GM19395 (cell line): ENCODE measurements around the gene LYST.
"Not testable (repeated sequence)": the region's sequence is repeated elsewhere in the genome, so short reads cannot be mapped to it uniquely, and the experiment has no call there.

ENCODE experiments used
- ATAC-seq: cut with Tn5 transposase; IDR thresholded peaks from one replicate; pipeline ENCODE4 v1.9.1; 2021; ENCODE audit warnings: mild to moderate bottlenecking, moderate library complexity; ENCODE audit not compliant: unreplicated experiment

The LYST gene, protein sequence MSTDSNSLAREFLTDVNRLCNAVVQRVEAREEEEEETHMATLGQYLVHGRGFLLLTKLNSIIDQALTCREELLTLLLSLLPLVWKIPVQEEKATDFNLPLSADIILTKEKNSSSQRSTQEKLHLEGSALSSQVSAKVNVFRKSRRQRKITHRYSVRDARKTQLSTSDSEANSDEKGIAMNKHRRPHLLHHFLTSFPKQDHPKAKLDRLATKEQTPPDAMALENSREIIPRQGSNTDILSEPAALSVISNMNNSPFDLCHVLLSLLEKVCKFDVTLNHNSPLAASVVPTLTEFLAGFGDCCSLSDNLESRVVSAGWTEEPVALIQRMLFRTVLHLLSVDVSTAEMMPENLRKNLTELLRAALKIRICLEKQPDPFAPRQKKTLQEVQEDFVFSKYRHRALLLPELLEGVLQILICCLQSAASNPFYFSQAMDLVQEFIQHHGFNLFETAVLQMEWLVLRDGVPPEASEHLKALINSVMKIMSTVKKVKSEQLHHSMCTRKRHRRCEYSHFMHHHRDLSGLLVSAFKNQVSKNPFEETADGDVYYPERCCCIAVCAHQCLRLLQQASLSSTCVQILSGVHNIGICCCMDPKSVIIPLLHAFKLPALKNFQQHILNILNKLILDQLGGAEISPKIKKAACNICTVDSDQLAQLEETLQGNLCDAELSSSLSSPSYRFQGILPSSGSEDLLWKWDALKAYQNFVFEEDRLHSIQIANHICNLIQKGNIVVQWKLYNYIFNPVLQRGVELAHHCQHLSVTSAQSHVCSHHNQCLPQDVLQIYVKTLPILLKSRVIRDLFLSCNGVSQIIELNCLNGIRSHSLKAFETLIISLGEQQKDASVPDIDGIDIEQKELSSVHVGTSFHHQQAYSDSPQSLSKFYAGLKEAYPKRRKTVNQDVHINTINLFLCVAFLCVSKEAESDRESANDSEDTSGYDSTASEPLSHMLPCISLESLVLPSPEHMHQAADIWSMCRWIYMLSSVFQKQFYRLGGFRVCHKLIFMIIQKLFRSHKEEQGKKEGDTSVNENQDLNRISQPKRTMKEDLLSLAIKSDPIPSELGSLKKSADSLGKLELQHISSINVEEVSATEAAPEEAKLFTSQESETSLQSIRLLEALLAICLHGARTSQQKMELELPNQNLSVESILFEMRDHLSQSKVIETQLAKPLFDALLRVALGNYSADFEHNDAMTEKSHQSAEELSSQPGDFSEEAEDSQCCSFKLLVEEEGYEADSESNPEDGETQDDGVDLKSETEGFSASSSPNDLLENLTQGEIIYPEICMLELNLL (N-terminal part only)

DNA sequence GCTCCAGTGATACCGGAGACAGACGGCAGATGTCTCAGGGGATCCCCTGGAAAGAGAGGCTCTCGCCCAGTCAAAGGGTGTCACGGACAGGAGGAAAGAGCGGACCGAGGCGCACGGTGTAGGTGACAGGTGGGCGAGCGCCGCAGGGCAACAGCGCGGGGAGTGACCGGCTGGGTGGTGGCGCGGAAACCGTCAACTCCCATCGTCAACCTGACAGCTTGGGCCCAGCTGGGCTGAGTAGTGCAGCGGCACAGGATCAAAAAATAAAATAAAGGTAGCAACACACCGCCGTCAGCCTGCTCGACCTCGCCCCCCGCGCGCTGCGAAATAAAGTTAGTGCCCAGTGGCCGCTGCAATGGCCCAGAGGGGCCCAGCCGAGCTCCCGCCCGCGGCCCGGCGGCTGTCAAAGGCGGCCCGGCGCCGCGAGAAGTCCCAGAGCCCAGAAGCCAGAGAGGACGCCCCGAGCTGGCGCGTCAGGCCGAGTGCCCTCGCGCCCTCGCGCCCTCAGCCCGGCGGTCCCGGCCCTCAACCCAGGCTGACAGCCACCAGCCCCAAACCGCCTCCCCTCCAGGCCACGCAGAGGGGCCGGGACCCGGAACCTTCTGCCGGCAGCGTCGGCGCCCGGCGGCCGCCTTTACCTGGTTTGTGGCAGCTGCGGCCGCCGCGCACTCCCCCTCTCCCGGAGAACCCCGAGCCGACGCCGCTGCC lies at the start of gene LYST:
Gene LYST, minus strand, starts transcription at position 702 of the 708 bp plus-strand sequence. CDS start 36,489 bp downstream, outside the sequence.
- ATAC-seq: peak; percentile 49

DNA sequence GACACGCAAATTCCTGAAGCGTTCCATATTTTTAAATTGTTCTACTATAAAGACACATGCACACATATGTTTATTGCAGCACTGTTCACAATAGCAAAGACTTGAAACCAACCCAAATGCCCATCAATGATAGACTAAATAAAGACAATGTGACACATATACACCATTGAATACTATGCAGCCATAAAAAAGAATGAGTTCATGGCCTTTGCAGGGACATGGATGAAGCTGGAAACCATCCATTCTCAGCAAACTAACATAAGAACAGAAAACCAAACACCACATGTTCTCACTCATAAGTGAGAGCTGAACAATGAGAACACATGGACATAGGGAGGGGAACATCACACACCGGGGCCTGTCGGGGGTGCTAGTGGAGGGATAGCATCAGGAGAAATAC lies 48.8 kb upstream of the LYST start:
- not testable (repeated sequence) for ATAC-seq

DNA sequence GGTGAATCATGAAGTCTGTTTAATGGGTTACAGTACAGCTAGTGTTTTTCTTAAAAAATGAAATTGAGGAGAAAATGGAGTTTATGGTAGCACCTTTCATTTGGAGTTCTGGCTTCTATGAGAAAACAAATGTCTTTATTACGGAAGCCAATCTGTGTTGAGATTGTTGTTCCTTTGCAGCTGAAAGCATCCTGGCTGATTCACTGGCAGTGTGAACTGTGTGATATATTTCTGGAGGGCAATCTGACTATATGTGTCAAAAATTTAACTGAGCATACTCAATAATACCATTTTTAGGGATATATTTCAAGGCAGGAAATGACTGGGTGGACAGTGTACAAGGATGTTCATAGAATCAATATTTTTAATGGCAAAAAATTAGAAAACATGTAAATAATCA lies 46.6 kb upstream of the LYST start:
- ATAC-seq: no peak

DNA sequence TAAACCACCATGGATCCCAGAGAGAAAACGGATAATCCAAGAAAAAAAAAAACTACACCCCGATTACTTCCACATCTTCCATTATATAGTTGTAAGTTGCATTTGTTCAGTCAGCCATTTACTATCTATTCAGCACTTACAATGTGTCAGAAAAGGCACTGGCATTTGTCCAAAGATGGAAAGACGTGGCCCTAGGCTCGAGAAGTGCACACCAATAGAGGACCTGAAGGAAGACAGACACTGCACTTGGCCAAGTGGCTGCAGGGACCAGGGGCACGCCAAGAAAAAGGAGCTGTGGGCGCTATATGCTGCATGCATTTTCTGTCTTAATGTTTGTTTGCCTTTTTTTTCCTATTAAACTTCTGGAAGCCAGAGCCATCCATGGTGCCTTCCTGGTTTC lies 45.2 kb upstream of the LYST start:
- ATAC-seq: no peak

DNA sequence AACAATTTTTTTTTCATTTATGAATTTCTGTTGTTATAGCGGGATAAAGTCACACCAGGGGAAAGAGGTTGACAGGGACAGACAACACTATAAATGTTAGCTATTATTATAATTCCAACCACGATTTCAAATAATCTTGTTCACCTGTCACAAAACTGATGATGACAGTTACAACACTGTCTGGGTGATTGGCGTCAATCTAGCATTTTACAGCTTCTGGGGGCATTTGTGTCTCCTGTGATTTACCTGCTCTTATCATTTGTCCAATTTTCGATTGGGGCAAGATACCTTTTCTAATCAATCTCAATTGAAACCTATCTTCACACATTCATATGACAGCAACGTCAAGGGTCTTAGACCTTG lies 44.6 kb upstream of the LYST start:
- ATAC-seq: no peak

DNA sequence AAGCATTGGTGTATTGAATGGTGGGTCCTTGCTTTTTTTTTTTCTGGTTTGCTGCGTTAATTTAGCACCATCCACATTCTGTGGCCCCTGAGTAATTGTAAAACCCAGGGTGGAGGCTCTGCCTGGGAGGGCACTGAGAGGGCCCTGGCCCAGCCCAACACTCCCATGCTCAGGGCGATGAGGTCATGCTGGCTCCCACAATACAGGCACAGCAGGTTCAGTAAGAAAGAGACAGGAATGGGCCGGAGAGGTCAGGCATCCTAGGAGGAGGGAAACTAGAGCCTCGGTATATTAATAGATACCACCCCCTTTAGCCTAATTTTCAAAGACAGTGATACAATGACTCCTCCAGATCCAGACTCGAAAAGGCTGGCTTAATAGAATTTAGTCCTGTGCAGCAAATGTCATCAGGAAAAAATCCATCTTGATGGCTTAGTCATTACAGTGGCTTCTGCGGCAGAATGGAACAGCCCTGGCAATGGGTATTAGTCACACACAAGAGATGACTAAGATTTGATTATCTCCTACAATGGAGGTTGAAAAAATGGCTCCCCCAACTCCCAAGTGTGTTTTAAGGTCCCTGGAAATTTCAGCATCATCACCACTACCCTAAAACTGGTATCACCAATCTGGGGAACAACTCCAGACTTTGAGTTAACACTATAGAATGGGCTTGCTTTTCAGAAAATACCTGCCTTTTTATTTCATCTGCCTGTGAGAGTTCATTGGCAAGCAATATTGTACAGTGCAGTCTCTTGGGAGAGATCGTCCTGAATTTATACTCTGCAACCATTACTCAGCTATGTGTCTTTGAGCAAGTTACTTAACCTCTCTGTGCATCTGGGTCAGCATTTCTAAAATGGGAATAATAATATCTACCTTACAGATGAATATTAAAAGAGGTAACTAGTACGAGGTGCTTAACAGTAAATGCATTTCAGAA lies 43.9 kb upstream of the LYST start:
- no peak for ATAC-seq

DNA sequence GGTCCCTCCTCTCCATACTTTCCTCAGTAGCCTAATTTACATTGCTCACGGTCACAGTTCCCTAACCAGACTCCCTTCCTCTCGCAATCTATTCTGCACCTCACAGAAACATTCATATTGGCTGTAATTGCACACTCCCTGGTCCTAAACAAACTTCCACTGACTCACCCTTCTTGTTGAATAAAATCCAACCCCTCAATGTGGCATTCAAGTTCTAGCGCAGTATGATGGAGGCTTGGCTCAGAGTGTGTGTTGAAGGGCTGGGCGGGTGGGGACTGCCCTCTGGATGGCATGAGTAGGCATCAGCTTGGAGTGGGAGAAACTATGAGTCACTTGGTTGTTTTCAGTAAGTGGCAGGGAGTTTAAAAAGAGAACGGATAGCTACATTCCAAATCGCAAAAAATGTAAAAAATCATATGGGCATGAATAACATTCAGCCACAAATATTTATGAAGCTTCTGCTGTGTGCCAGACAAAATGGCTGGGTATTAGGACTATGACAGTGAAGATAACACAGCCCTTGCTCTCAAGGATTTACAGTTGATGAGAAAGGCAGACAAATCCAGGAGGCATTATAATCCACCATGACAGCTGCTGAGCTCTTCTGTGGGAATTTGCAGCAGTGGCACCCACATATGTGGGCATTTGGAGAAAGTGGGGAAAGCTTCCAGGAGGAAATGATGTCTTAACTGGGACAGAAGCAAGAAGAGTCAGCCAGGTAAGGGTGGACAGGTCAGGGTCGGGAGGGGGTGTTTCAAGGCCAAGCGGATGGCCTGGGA lies 42.2 kb upstream of the LYST start:
- no peak for ATAC-seq

DNA sequence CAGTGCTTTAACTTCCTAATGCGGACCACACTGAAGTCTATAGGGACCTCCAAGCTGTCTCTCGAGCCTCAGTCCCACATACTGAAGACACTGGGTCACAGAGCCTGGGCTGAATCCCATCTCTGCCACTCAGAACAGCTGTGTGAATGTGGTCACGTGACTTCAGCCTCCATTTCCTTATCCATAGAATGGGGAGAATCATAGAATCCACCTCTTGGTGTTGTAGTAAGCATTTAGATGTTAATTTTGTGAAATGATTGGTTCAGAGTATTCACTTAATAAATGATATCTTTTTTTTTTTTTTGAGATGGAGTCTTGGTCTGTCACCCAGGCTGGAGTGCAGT lies 41.2 kb upstream of the LYST start:
- no peak for ATAC-seq

DNA sequence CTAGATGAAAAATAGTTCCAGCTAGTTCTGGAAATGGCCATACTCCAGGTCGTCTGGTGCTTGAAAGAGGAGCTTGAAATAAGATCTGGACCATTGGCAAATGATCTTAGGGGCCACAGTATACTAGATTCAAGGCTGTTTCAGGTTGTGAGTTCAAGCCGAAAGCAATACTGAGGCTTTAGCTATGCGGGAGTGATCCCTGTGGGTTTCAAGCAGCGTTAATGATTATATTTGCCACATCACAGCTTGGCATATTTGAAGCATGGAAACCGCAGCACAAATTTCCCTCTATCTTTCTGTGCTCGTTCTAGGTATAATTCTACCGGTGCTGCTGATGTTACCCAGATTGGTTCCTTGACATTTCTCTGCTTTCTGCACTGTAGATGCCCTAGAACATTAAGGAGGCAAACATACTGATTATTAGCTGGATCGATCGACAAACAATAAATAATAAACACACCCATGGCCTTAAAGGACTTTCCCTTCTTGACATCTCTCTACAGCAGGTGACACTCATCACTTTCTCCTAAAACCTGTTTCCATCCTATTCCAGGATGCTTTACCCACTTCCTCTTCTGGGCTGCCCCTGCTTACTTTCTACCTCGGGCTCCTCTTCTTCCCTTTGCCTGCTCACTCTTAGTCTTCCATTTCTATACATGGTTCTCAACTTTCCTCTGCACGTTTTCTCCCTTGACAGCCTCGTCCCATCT lies 40.6 kb upstream of the LYST start:
- ATAC-seq: no peak

DNA sequence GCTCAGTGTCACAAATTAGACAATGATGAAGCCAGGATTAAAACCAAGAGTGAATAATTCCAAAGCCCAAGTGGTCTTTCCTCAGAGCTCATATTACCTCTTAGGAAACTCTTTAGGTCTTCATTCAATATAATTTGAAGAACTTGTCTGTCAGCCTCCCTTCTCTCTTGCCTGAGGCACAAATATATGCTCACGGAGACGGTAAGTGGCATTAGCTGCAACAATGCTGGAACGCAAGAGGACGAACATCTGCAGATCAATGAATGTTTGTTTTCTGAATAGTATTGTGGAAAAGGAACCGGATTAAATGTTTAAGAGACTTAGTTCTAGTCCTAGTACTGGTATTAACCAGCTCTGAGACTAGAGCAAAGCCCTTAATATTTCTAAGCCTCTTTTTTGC lies 39.7 kb upstream of the LYST start:
- no peak for ATAC-seq

DNA sequence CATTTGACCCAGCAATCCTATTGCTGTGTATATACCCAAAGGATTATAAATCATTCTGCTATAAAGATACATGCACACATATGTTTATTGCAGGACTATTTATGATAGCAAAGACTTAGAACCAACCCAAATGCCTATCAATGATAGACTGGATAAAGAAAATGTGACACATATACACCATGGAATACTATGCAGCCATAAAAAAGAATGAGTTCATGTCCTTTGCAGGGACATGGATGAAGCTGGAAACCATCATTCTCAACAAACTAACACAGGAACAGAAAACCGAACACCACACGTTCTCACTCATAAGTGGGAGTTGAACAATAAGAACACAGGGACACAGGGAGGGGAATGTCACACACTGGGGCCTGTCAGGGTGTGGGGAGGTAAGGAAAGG lies 37.1 kb upstream of the LYST start:
- not testable (repeated sequence) for ATAC-seq

DNA sequence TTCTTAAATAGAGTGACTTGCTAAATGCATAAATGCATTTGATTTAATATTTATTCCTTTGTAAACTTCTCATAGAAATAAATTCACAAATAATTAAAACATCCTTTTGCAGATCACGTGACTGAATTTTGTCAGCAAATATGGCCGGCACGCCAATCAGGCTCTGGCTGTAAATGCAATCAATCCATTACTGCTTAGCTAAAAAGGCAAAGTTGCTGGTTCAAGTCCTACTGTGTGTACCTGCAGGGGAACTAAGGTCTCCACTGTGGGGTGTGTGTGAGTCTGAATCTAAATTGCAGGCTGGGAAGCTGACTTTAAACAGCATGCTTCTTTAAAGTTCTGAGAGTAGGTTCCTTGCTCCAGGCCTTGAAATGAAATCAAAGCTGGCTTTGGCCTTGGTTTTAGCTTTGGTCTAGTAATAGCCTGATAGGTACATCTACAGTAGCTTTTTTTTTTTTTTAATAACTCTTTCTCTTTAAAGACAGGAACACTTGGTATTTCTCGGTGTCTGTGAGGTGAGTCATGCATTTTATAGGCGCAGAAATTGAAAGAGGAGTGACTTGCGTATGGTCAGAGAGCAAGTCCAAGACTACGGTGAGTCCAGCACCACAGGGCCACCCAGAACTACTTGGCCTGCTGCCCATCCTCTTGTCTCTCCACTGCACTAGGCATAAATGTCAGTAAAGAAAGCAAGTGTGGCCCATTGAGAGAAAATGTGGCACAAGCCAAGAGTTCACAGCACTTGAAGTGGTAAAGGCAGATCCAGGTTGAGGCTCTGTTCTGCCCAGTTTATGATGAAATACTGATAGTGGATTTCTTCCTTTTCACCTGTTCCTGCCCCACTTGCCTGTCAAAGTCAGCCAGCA lies 36.2 kb upstream of the LYST start:
- no peak for ATAC-seq

DNA sequence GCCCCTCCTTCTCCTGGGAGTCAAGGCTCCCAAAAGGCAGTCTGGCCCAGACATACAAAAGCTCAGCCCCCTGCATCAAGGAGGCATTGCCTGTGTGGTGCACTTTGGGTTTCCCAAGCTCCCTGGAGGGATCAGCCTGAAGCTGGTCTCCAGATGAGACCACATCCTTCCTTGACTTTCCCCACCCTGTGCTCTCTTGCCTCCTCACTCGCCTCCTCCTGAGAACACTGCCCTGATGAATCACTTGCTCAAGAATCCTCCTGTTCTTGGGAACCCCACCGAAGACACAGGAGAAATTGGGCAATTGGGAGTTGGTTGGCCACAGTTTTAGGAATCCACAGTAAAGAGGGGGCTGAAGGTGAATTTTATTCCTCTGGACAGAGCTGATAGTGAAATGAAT lies 34.8 kb upstream of the LYST start:
- no peak for ATAC-seq

DNA sequence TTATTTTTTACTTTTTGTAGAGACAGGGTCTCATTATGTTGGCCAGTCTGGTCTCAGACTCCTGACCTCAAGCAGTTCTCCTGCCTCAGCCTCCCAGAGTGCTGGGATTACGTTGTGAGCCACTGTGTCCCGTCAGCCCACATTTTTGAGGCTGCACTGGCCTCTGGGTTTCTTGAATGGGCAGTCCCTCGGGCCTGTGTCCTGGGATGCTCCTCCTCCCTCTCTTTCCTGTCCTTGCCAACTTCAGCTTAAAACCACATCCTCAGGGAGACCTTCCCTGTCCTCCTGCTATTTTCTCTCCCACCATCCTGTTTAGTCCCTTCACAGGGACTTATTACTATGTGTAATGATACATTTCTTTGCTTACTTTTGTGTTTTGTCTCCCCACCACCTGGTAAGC lies 31.4 kb upstream of the LYST start:
- no peak for ATAC-seq

DNA sequence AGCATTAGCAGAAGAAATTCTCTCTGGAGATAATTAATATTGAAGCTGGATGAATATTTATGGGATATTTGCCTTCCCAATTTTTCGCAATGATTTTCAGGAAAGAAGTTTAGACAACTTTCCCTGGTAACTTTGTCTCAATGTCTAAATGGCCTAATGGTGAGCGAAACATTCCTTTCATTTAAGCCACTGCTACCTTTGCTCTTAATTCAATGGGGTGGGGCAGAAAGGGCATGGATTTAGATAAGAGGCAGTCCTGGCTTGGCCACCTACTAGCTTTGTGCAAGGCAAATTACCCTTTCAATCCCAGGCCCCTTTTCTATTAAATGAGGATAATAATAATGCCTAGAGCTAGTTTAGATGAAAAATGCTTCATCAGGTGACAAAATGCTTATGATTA lies 27.1 kb upstream of the LYST start:
- no peak for ATAC-seq

DNA sequence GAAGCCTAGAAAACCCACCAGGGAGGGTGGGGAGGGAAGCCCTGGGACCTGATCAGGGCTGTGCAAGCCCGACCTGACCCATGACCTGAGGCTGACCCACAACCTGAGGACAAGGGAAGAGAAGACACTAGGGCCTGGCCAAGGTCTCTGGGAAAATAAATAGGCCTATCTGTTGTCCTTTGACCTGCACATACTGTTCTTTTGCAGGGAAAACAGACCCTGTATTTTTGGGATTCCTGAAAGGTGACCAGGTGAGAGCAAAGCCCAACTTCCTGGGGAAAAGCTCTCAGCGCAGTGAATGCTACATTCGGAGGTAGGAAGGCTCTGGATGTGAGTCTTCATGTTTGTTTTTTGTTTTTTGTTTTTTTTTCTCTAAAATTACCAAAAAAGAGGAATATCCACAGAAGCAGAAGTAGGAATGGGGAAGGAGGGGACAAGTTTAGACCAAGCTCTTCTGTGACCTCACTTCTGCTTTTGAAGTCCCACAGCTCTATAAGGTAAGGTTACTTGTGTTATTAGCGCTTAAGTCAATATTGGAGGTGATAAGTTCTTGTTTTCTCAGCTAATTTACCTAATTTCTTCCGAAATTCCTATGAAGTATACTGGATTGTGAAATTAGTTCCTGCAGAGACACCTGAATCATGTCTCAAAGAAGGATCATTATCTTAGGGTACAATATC lies 26.2 kb upstream of the LYST start:
- no peak for ATAC-seq

DNA sequence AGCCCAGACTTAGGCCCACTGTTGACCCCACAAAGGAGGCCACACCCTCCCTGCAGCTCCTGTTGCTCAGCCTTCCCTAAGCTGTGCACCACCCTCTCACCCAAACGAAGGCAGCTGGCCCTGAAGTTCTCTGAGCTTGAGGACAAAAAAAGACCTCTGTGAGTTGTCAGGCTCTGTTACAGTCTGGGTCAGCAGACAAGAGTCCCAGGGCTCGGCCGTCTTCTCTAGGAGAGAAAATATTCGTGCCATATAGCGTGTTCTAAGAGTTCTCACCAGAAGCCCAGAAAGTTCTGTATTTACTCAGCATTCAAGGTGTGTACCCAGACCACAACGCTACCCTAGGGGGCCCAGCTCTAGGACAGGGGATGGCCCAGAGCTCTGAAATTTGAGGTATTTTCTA lies 25.5 kb upstream of the LYST start:
- ATAC-seq: no peak
